ENCODE measurements around the gene ASRGL1.

GRCh38 chr11:62388999-62389398, 51.8 kb downstream of the ASRGL1 start:
- TF ChIP-seq POLR2A (IDR thresholded peaks at IDR 0.05), result no peak
- TF ChIP-seq, protein P1, sequence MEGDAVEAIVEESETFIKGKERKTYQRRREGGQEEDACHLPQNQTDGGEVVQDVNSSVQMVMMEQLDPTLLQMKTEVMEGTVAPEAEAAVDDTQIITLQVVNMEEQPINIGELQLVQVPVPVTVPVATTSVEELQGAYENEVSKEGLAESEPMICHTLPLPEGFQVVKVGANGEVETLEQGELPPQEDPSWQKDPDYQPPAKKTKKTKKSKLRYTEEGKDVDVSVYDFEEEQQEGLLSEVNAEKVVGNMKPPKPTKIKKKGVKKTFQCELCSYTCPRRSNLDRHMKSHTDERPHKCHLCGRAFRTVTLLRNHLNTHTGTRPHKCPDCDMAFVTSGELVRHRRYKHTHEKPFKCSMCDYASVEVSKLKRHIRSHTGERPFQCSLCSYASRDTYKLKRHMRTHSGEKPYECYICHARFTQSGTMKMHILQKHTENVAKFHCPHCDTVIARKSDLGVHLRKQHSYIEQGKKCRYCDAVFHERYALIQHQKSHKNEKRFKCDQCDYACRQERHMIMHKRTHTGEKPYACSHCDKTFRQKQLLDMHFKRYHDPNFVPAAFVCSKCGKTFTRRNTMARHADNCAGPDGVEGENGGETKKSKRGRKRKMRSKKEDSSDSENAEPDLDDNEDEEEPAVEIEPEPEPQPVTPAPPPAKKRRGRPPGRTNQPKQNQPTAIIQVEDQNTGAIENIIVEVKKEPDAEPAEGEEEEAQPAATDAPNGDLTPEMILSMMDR (IDR thresholded peaks at IDR 0.05), result no peak

Data from transverse colon (tissue), 3 donors.